GM21619 (cell line): ENCODE measurements around the gene CRTC2.
"Not testable (repeated sequence)": the region's sequence is repeated elsewhere in the genome, so short reads cannot be mapped to it uniquely, and the experiment has no call there.

ENCODE experiments used
- ATAC-seq: cut with Tn5 transposase; IDR thresholded peaks from one replicate; pipeline ENCODE4 v1.9.1; 2021; ENCODE audit not compliant: unreplicated experiment

The CRTC2 gene

DNA sequence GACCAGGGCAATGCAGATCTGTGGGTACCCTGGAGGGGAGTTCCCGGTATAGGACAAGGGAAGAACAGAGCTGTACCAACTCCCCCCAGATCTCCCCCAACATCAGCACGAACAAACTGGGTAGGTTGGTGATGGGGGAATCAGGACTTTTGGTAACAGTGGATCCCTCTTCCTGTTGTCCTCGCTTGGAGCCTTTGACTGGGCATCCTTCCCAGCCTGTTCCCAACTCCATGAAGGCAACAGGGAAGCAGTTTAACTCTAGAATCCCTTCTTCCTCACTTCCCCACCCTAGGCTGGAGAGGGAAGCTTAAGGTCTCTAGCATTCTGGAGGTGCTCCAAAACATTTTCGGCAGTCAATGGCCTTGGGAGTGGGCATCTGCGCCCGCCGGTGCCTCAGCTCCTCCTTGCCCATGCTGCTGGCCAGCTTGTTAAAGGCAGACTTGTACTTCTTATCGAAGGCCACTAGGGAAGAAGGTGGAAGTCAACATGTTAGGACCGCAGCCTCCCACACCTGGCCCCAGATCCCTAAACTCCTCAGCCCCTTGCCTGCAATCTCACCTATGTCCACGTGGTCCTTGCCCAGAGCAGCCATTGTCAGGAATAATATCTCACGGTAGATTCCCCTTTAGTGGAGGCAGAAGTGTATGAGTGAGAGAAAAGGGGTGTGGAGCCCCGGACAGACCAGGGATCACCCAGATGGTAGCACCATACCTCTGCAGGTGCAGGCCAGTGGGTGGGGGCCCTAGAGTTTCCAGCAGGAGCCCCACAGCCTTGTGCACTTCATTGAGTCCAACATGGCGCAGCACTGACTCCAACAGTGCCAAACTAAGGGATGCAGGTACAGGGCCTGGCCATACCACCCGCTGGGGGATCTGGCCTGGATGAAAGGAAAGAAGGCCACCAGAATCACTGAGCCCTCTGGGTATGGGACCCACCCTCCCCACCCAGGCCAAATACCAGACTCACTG is 28.1 kb downstream of the CRTC2 start:
- no peak for ATAC-seq

- ATAC-seq = no peak
Observed at GRCh38 chr1:153929426-153929825, 29.0 kb downstream of the CRTC2 start.

- no peak for ATAC-seq
Observed at GRCh38 chr1:153928791-153929341, 29.5 kb downstream of the CRTC2 start.

- no peak for ATAC-seq
Observed at GRCh38 chr1:153928245-153928644, 30.2 kb downstream of the CRTC2 start.

DNA sequence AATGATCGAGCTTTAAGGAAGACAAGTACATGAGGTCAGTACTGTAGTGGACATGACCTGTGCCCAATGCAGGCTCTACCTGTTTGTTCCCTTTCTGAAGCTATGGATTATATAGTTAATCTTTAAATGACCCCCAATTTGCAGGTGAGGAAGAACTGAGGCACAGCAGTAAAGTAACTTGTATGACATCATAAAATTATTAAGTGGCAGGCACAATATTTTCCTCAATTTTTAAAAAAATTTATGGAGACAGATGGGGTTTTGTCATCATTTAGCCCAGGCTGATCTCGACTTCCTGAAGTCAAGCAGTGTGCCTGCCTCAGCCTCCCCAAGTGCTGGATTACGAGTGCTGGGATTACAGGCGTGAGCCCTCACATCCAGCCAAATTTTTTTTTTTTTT is 32.0 kb downstream of the CRTC2 start:
- ATAC-seq = no peak

DNA sequence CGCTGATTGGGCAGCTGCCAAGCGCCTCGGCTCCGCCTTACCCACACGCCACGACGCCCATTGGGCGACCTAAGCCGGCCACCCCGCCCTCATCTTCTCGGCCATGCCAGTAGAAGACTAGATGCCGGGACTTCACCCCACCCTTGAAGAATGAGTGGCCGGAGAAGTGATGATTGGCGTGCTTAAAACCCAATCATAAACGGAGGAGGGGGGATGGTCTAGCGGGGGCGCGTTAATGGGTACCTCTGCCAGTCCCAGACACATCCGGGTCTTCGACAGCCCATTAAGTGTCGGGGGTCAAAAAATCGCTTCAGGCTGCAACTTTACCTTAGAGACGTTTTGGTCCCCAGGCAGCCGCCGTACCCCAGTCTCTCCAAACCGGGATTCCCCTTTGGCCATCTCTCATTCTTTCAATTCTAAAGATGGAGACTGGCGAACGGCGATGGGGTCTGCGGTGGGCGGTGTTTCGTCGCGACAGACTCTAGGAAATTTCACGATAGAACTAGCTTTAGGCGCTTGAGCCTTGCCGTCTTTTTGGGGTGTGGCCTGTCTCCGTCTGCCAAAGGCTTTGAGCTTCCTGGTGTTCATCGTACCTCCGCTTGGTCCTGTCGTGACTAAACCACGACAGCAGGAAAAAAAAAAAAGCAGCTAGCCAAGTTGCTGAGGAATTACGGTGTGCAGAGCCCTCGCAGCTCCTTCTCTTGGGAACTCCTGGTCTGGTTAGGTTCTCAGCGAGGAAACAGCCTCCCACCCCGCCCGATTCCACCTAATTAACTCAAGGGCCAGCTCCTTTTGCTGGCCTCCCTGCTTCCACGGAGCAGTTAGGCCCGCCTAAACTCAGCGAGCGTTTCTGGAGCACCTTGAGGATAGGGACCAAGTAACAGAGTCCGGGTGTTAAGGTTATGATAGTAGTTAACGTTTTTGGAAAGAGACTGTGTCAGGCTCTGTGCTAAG is 35.2 kb downstream of the CRTC2 start, which contains the start of gene GATAD2B:
Gene GATAD2B, minus strand, starts transcription at position 1 of the 954 bp plus-strand sequence. CDS start 94,625 bp downstream, outside the sequence.
- ATAC-seq = peak; percentile 91

DNA sequence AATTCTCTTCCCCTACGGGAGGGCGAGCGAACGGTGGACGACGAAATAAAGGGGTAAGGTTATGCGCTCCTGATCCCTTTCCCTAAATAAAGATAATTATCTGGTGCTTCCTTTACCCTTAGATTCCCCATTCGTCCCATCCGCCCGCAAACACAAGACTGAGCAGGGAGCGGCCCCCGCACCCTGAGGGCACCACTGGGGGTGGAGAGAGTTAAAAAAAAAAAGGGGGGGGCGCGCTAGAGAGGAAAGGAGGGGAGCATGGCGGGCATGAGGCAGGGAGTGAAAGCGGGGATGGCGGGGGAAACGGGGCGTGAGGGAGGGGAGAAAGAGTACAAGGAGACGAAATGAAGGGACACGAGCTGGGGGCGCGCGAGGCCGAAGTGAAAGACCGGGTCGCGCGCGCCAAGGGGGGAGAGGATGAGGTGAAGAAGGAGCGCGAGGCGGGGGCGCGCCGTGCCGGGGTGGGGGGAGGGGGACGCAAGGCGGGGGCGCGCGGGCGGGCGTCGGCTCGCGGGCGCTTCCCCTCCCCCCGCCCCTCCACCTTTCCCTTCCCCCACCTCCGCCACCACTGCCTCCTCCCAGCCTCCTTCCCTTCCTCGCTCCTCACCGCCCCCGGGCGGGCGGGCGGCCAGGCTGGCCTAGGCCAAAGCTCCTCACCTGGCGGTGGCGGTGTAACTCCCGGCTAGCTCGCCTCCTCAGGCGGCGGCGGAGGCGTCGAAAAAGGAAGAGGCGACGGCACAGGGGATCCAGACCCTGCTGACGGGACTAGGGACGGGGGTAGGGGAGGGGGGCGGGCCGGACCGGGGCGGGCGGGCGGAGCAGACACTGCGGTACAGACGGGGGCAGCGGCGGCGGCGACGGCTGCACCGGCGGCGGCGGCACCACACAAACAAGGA is 36.1 kb downstream of the CRTC2 start:
- ATAC-seq = peak; percentile 22

DNA sequence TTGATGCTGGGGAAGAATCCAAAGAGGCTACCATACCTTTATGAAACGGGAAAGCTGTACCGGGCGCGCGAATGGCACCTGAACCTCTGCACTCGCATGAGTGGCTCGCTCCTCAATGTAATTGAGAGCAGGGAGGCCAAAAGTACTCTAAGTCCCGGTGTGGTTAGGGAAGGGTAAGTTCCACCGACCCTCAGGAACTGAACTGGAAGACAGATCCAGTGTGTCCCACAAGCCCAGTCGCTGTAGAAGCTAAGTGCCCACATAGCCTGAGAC is 36.7 kb downstream of the CRTC2 start:
- ATAC-seq = no peak

DNA sequence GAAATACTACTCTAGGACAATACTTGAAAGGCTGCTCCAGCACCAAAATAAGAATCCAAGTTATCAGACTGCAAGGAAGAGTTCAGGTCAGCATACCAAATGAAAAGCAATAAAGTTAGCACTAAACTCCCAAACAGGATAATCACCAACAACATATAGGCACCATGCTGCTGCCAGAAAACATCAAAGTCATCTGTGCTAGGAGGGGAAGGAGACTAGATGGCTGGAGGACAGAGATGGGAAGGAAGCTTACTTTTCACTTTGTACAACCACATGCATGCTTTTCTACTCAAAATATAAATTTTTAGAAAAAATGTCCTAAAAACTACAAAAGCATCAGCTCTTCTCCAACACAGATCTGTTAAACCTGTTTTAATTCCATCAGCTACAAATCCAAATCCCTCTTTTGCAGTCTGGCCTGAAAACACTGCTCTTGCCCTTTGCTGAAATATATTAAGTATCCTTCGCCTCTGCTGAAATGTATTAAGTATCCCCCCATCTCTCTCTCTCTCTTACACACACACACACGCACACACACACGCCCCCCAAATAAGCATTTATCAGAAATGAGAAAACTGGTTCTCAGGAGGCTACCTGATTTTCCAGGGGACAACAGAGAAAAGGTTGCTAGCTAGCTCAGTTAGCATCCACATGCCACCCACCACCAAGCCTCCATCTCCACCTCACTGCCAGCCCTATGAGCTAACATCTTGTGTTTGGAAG is 37.2 kb downstream of the CRTC2 start:
- ATAC-seq = no peak

- no peak for ATAC-seq
Observed at GRCh38 chr1:153919876-153920852, 38.2 kb downstream of the CRTC2 start.

- ATAC-seq = no peak
Observed at GRCh38 chr1:153916297-153916696, 42.1 kb downstream of the CRTC2 start.

DNA sequence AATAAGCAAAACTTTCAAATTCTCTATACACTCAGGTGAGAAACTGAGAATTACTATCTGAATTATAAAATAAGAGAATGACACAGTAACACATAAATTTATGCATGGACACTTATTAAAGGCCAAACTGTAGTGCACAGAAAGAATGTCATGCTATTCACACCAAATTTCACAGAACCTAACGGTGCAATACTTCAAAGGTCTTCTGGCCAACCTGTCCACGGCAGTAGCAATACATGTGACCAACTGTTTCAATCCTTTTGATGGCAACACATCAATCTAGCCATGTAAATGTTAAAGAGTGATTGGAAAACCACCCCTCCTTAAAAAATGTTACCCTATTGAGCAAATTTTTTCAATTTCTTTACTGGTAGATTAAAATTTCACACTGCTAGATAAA is 46.1 kb downstream of the CRTC2 start:
- ATAC-seq = no peak

GRCh38 chr1:153910560-153910959 is 47.9 kb downstream of the CRTC2 start:
- not testable (repeated sequence) for ATAC-seq

GRCh38 chr1:153908071-153908470 is 50.3 kb downstream of the CRTC2 start:
- ATAC-seq = no peak

DNA sequence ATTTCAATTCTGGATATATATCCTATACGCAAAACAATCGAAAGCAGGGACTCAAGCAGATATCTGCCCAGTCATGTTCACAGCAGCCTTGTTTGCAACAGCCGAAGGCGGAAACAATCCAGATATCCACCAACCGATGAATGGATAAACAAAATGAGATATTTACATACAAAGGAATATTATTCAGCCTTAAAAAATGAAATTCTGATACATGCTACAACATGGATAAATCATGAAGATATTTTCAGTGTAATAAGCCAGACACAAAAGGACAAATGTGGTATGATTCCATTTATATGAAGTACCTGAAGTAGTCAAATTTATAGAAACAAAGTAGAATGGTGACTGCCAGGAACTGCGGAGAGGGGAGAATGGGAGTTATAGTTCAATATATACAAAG is 51.3 kb downstream of the CRTC2 start:
- no peak for ATAC-seq

- no peak for ATAC-seq
Observed at GRCh38 chr1:153906396-153906795, 52.0 kb downstream of the CRTC2 start.

DNA sequence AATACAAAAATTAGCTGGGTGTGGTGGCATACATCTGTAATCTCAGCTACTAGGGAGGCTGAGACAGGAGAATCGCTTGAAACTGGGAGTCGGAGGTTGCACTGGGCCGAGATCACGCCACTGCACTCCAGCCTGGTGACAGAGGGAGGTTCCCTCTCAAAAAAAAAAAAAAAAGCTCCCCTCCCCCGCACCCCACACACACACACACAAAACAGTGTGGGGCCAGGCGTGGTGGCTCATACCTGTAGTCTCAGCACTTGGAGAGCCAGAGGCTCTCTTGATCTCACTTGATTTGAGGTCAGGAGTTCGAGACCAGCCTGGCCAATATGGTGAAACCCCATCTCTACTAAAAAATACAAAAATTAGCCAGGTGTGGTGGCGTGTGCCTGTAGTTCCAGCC is 52.5 kb downstream of the CRTC2 start:
- not testable (repeated sequence) for ATAC-seq

DNA sequence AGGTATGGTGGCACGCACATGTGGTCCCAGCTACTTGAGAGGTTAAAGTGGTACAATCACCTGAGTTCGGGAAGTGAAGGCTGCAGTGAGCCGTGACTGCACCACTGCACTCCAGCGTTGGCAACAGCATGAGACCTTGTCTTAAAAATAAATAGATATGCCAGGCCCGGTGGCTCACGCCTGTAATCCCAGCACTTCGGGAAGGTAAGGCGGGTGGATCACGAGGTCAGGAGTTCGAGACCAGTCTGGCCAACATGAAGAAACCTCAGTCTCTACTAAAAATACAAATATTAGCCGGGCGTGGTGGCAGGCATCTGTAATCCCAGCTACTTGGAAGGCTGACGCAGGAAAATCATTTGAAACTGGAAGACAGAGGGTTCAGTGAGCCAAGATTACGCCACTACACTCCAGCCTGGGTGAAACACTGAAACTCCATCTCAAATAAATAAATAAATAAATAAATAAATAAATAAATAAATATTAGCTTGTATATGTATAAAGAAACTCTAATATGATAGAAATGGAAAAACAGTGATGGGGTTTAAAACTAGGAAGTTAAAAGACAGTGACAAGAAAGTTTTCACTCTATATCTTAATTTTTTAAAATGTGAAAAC is 54.5 kb downstream of the CRTC2 start:
- ATAC-seq = no peak
